Keratinocyte (primary cell): ENCODE data around the gene PARD3B. TPM values are rescaled to one million over a fixed set of nuclear protein-coding genes. Genes with fewer than 3 reads are reported as not detected.

Source experiments
- DNase-seq: peaks from one replicate; pipeline ENCODE4 v3.0.0-alpha.2; 2011; ENCODE audit warnings: low read depth, missing footprints, low spot score
- FAIRE-seq: peaks from 2 replicates; lab custom pipeline; 2011; peaks lifted over from hg19 to GRCh38; lab: Jason Lieb, UNC
- H2AFZ ChIP-seq: 2 replicates; pipeline ENCODE4 v1.6.0; 2012; ENCODE audit warnings: low read length, control low read depth, inconsistent platforms; ENCODE audit not compliant: control insufficient read depth
- H3K27ac ChIP-seq: 2 replicates; pipeline ENCODE4 v1.5.1; 2011; ENCODE audit warnings: low read length; ENCODE audit not compliant: control insufficient read depth, insufficient read depth
- H3K27me3 ChIP-seq: 3 replicates; pipeline ENCODE4 v1.6.0; 2011; ENCODE audit warnings: low read length; ENCODE audit not compliant: control insufficient read depth, insufficient read depth; ENCODE audit errors: extremely low read depth
- H3K36me3 ChIP-seq, 2 experiments: 2 replicates in 1 of 2; 3 replicates in 1 of 2; pipeline ENCODE4 v1.5.1; 2011; ENCODE audit warnings: low read length in 2 of 2, mild to moderate bottlenecking in 1 of 2; ENCODE audit not compliant: control insufficient read depth in 2 of 2, insufficient read depth in 2 of 2; ENCODE audit errors: extremely low read depth in 1 of 2
- H3K4me1 ChIP-seq: 3 replicates; pipeline ENCODE4 v1.5.1; 2011; ENCODE audit warnings: low read length; ENCODE audit not compliant: control insufficient read depth, insufficient read depth; ENCODE audit errors: extremely low read depth
- H3K4me2 ChIP-seq: 3 replicates; pipeline ENCODE4 v1.6.0; 2011; ENCODE audit warnings: low read depth, low read length; ENCODE audit not compliant: control insufficient read depth, insufficient read depth; ENCODE audit errors: extremely low read depth
- H3K4me3 ChIP-seq, 3 experiments: fragments of 200-600 bp in 1 of 3; sonication (generic) in 1 of 3; 2 replicates in 2 of 3; 3 replicates in 1 of 3; pipeline ENCODE4 v1.5.1; 2011 to 2016; ENCODE audit warnings: low read length in 3 of 3, mild to moderate bottlenecking in 3 of 3, control low read depth in 2 of 3, inconsistent platforms in 1 of 3, low read depth in 1 of 3, mixed read lengths in 1 of 3, mixed run types in 1 of 3, moderate library complexity in 1 of 3; ENCODE audit not compliant: control insufficient read depth in 2 of 3, insufficient read depth in 2 of 3; ENCODE audit errors: extremely low read depth in 1 of 3
- H3K79me2 ChIP-seq: 2 replicates; pipeline ENCODE4 v1.6.0; 2012; ENCODE audit warnings: low read length; ENCODE audit not compliant: control insufficient read depth, insufficient read depth
- H3K9ac ChIP-seq: 3 replicates; pipeline ENCODE4 v1.6.0; 2011; ENCODE audit warnings: low read length; ENCODE audit not compliant: control insufficient read depth, insufficient read depth; ENCODE audit errors: extremely low read depth
- H3K9me1 ChIP-seq: 3 replicates; pipeline ENCODE4 v1.6.0; 2011; ENCODE audit warnings: low read length; ENCODE audit not compliant: control insufficient read depth, insufficient read depth; ENCODE audit errors: extremely low read depth
- H3K9me3 ChIP-seq: 2 replicates; pipeline ENCODE4 v1.5.1; 2012; ENCODE audit warnings: low read depth, low read length; ENCODE audit not compliant: control insufficient read depth
- H4K20me1 ChIP-seq: 3 replicates; pipeline ENCODE4 v1.6.0; 2011; ENCODE audit warnings: low read length; ENCODE audit not compliant: control insufficient read depth, insufficient read depth; ENCODE audit errors: extremely low read depth
- CTCF ChIP-seq, 3 experiments: IDR thresholded peaks in 1 of 3; conservative IDR thresholded peaks in 1 of 3; optimal IDR thresholded peaks in 1 of 3; 2 replicates in 2 of 3; 3 replicates in 1 of 3; pipeline versions ENCODE3 to v1.5.1; 2011; ENCODE audit warnings: low read length in 3 of 3, mild to moderate bottlenecking in 3 of 3, moderate library complexity in 2 of 3, control low read depth in 1 of 3, inconsistent platforms in 1 of 3; ENCODE audit not compliant: insufficient read depth in 2 of 3; ENCODE audit errors: extremely low read depth in 1 of 3
- EZH2 ChIP-seq: IDR thresholded peaks from one replicate; pipeline ENCODE4 v1.6.1; 2012; ENCODE audit warnings: inconsistent platforms, mild to moderate bottlenecking, low read length, moderate library complexity
- dilution Hi-C: fragments of 300-500 bp; cut with MboI; formaldehyde crosslinking; loops from one replicate; pipeline ENCODE4 v1.7.0; 2020; ENCODE audit warnings: low sequenced_read_pairs; ENCODE audit not compliant: extremely low pct_ligation_motif_present
- polyA plus RNA-seq, 5 experiments: library from polyadenylated mRNA; depleted of rRNA in 3 of 5; stranded (reverse) in 3 of 5; stranded (forward) in 1 of 5; unstranded in 1 of 5; fragments of >200 nt; gene quantifications; 1 replicate in 1 of 5; 2 replicates in 3 of 5; 3 replicates in 1 of 5; pipeline versions ENCODE4 v1.2.1 to v1.2.3, GENCODE V29; 2011 to 2012; ENCODE audit warnings: missing spikeins in 2 of 5, low read depth in 1 of 5, low replicate concordance in 1 of 5

The PARD3B gene
- polyA plus RNA-seq, 1 donor (not counting 4 experiments of a cell fraction or from before 2014, with no cell fraction given) = 1.2 TPM

- dilution Hi-C loops = no loop called here
- no peaks in the 10 kb centered on the region for H3K9me1 ChIP-seq
- H3K9me3 ChIP-seq = no peaks in the 10 kb centered on the region
- no peaks in the 10 kb centered on the region for H3K79me2 ChIP-seq
- no peak for TF ChIP-seq EZH2
- no peak for TF ChIP-seq CTCF (optimal IDR thresholded peaks at IDR 0.05 in 1 of 3, IDR thresholded peaks at IDR 0.05 in 1 of 3, conservative IDR thresholded peaks at IDR 0.05 in 1 of 3; ENCODE audit: extremely low read depth in 1 of 3, insufficient read depth in 2 of 3, low read length in 3 of 3)
- no peaks in the 10 kb centered on the region for H3K36me3 ChIP-seq
- H3K27me3 ChIP-seq = no peaks in the 10 kb centered on the region
- no peaks in the 10 kb centered on the region for H4K20me1 ChIP-seq
- no peak overlapping the region for H2AFZ ChIP-seq
- H3K4me1 ChIP-seq = no peaks in the 10 kb centered on the region
- no peak overlapping the region for H3K4me3 ChIP-seq
- DNase-seq (no peak), FAIRE-seq (no peak)
- H3K9ac ChIP-seq = no peak overlapping the region
- H3K4me2 ChIP-seq = no peak overlapping the region
- H3K27ac ChIP-seq = no peak overlapping the region
Observed at GRCh38 chr2:204945376-204945775, 400.1 kb downstream of the PARD3B start.

GRCh38 chr2:204946892-204947291 is 401.6 kb downstream of the PARD3B start:
- dilution Hi-C loops = no loop called here
- no peaks in the 10 kb centered on the region for H3K9me1 ChIP-seq
- DNase-seq (no peak), FAIRE-seq (no peak)
- H3K79me2 ChIP-seq = no peaks in the 10 kb centered on the region
- no peak overlapping the region for H3K9ac ChIP-seq
- no peak overlapping the region for H3K4me3 ChIP-seq
- no peak overlapping the region for H3K4me2 ChIP-seq
- H2AFZ ChIP-seq = no peak overlapping the region
- H3K27ac ChIP-seq = no peak overlapping the region
- no peaks in the 10 kb centered on the region for H3K9me3 ChIP-seq
- H3K36me3 ChIP-seq = no peaks in the 10 kb centered on the region
- no peaks in the 10 kb centered on the region for H3K27me3 ChIP-seq
- no peaks in the 10 kb centered on the region for H4K20me1 ChIP-seq
- H3K4me1 ChIP-seq = no peaks in the 10 kb centered on the region
- TF ChIP-seq EZH2 = no peak
- no peak for TF ChIP-seq CTCF (optimal IDR thresholded peaks at IDR 0.05 in 1 of 3, IDR thresholded peaks at IDR 0.05 in 1 of 3, conservative IDR thresholded peaks at IDR 0.05 in 1 of 3; ENCODE audit: extremely low read depth in 1 of 3, insufficient read depth in 2 of 3, low read length in 3 of 3)
